Karpas-422 (cell line): ENCODE data around the gene IFIT5. TPM values are rescaled to one million over a fixed set of nuclear protein-coding genes. Genes with fewer than 3 reads are reported as not detected.
"Not testable (repeated sequence)": the region's sequence is repeated elsewhere in the genome, so short reads cannot be mapped to it uniquely, and the experiment has no call there.

Source experiments
- DNase-seq: peaks from one replicate; pipeline ENCODE4 v3.0.0-alpha.2; 2015
- H2AFZ ChIP-seq: fragments of 200-600 bp; sonication (generic); 2 replicates; pipeline ENCODE4 v1.6.1; 2014; ENCODE audit warnings: antibody characterized with exemption, low read length, mixed read lengths
- H3K27ac ChIP-seq: fragments of 200-600 bp; sonication (generic); 2 replicates; pipeline ENCODE4 v1.5.1; 2014; ENCODE audit warnings: mild to moderate bottlenecking, low read length, moderate library complexity
- H3K27me3 ChIP-seq: fragments of 200-600 bp; sonication (generic); 2 replicates; pipeline ENCODE4 v1.6.1; 2014; ENCODE audit warnings: low read length, mixed read lengths
- H3K36me3 ChIP-seq: fragments of 200-600 bp; sonication (generic); 2 replicates; pipeline ENCODE4 v1.6.1; 2014; ENCODE audit warnings: low read length, mixed read lengths; ENCODE audit not compliant: insufficient read depth
- H3K4me1 ChIP-seq: fragments of 200-600 bp; sonication (generic); 2 replicates; pipeline ENCODE4 v1.6.1; 2014; ENCODE audit warnings: mild to moderate bottlenecking, low read length, mixed read lengths
- H3K4me2 ChIP-seq: fragments of 200-600 bp; sonication (generic); 2 replicates; pipeline ENCODE4 v1.6.1; 2014; ENCODE audit warnings: low read length, low read depth, mild to moderate bottlenecking; ENCODE audit not compliant: poor library complexity, severe bottlenecking
- H3K4me3 ChIP-seq: fragments of 200-600 bp; sonication (generic); 2 replicates; pipeline ENCODE4 v1.5.1; 2014; ENCODE audit warnings: mild to moderate bottlenecking, antibody characterized with exemption, low read length, mixed read lengths
- H3K79me2 ChIP-seq: fragments of 200-600 bp; sonication (generic); 2 replicates; pipeline ENCODE4 v1.6.1; 2014; ENCODE audit warnings: mild to moderate bottlenecking, low read length, mixed read lengths
- H3K9ac ChIP-seq: fragments of 200-600 bp; sonication (generic); 2 replicates; pipeline ENCODE4 v1.6.0; 2014; ENCODE audit warnings: low read length
- H3K9me2 ChIP-seq: fragments of 200-600 bp; sonication (generic), shearing (Covaris generic); replicated peaks from 2 replicates; pipeline ENCODE4 v1.6.0; 2014; ENCODE audit warnings: mild to moderate bottlenecking, low read length, moderate library complexity; ENCODE audit not compliant: insufficient read depth
- H3K9me3 ChIP-seq: fragments of 300-700, 200-600 bp; sonication (generic); 2 replicates; pipeline ENCODE4 v1.6.1; 2014; ENCODE audit warnings: low read length, mixed read lengths
- H4K20me1 ChIP-seq: fragments of 200-600 bp; sonication (generic); 2 replicates; pipeline ENCODE4 v1.6.1; 2014; ENCODE audit warnings: mild to moderate bottlenecking, antibody characterized with exemption, low read length, low read depth; ENCODE audit not compliant: insufficient read depth
- total RNA-seq: library from RNA; depleted of rRNA; stranded (reverse); fragments of >200 nt; shearing (Covaris generic); gene quantifications from 2 replicates; pipeline ENCODE4 v1.2.3, GENCODE V29; 2014; ENCODE audit warnings: low replicate concordance

Gene IFIT5
- total RNA-seq, 1 experiment from 2014 or later: 0.30 TPM

DNA sequence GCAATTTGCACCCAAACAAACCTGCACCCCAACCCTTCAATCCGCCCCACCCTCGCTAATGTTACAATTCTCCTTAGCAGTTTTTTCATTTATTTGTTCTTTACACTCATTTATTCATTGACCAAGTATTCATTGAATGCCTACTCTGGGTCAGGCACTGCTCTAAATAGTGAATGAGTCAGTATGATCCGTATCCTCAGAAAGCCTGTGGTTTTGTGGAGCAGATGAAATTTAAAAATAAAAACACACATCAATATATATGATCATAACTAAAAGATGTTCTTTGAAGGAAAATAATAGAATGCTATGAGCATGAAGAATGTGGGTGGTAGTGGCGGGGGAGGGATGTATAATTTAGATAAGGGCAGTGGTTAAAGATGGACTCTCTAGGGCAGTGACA, 13.3 kb downstream of the IFIT5 start:
- H2AFZ ChIP-seq: no peak overlapping the region
- H3K4me2 ChIP-seq: no peak overlapping the region

DNA sequence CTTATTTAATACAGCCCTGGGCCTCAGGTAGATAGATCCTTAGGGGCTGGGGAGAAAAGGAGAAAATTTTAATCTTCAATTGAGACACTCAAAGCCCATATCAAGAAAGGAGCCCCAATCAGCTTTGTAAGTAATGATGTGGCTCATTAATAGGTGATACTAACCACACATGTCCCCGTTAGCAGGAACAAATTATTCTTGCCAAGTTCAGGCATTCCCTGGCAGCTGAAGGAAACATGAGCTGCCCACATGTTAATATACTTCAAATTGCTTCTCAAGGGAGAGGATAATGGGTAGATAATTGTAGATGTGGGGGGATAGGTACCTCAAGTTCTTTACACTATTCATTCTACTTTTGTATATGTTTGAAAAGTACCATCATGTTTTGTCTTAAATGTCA, 14.5 kb downstream of the IFIT5 start:
- DNase-seq: no peak
- H3K9ac ChIP-seq: no peak overlapping the region
- no peak overlapping the region for H2AFZ ChIP-seq
- H4K20me1 ChIP-seq: no peaks in the 10 kb centered on the region
- no peak overlapping the region for H3K27ac ChIP-seq
- no peaks in the 10 kb centered on the region for H3K9me2 ChIP-seq
- H3K27me3 ChIP-seq: no peaks in the 10 kb centered on the region
- H3K9me3 ChIP-seq: no peaks in the 10 kb centered on the region
- H3K4me2 ChIP-seq: no peak overlapping the region
- H3K4me3 ChIP-seq: no peak overlapping the region
- no peaks in the 10 kb centered on the region for H3K36me3 ChIP-seq
- H3K4me1 ChIP-seq: no peaks in the 10 kb centered on the region
- H3K79me2 ChIP-seq: no peaks in the 10 kb centered on the region

More for the DNA sequence above, 13.3 kb downstream of the IFIT5 start:
- no peaks in the 10 kb centered on the region for H3K79me2 ChIP-seq
- no peaks in the 10 kb centered on the region for H3K9me2 ChIP-seq
- H3K27me3 ChIP-seq: no peaks in the 10 kb centered on the region
- no peaks in the 10 kb centered on the region for H3K9me3 ChIP-seq
- no peak overlapping the region for H3K27ac ChIP-seq
- H3K9ac ChIP-seq: no peak overlapping the region
- no peak for DNase-seq
- H4K20me1 ChIP-seq: no peaks in the 10 kb centered on the region
- no peaks in the 10 kb centered on the region for H3K4me1 ChIP-seq
- no peak overlapping the region for H3K4me3 ChIP-seq
- no peaks in the 10 kb centered on the region for H3K36me3 ChIP-seq

DNA sequence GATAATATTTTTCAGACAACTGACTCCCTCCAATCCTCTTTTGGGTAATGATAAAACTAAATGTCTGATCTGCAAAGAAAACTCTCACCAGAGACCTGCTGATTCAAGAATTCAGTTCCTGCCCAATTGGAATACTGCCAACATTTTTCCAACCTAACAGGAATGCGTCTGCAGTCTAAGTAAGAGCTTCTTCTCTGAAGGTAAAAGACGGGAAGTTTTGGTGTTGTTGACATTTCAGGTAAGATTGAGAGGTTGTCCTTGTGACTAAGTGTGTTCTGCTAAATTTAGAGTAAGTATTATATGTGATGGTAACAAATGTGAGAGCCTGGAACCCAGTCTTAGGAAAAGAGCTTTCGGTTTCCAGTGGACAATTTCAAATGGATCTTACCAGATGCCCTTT, 17.6 kb downstream of the IFIT5 start:
- H3K9me3 ChIP-seq: no peaks in the 10 kb centered on the region
- no peak overlapping the region for H2AFZ ChIP-seq
- H4K20me1 ChIP-seq: no peaks in the 10 kb centered on the region
- H3K27me3 ChIP-seq: no peaks in the 10 kb centered on the region
- no peak for DNase-seq
- H3K27ac ChIP-seq: no peak overlapping the region
- no peaks in the 10 kb centered on the region for H3K79me2 ChIP-seq
- H3K4me3 ChIP-seq: no peak overlapping the region
- H3K9ac ChIP-seq: no peak overlapping the region
- no peak overlapping the region for H3K4me2 ChIP-seq
- H3K9me2 ChIP-seq: no peaks in the 10 kb centered on the region
- no peaks in the 10 kb centered on the region for H3K4me1 ChIP-seq
- no peaks in the 10 kb centered on the region for H3K36me3 ChIP-seq

DNA sequence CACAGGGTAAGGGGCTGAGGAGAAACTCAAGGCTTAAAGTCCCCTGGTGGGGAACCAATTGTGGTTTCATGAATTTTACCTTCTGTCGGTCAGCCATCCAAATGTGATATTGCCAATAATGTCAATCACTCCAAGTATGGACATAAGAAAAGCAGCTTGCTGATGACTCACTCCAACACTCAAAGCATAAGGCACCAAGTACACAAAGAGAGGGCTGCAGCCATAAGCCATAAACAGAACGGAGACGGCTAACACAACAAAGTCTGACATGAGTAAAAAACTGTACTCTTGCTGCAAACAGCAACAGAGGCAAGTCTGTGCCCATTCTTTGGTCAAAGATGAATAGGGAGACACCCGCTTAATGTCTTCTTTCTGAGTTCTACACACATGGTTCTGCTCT, 24.2 kb downstream of the IFIT5 start:
- no peak overlapping the region for H3K9ac ChIP-seq
- H3K9me3 ChIP-seq: no peaks in the 10 kb centered on the region
- H3K9me2 ChIP-seq: no peaks in the 10 kb centered on the region
- no peak overlapping the region for H3K4me3 ChIP-seq
- H3K36me3 ChIP-seq: no peaks in the 10 kb centered on the region
- no peaks in the 10 kb centered on the region for H3K4me1 ChIP-seq
- H3K27me3 ChIP-seq: no peaks in the 10 kb centered on the region
- no peak overlapping the region for H2AFZ ChIP-seq
- H3K79me2 ChIP-seq: no peaks in the 10 kb centered on the region
- DNase-seq: no peak
- no peaks in the 10 kb centered on the region for H4K20me1 ChIP-seq
- H3K4me2 ChIP-seq: no peak overlapping the region
- H3K27ac ChIP-seq: no peak overlapping the region

DNA sequence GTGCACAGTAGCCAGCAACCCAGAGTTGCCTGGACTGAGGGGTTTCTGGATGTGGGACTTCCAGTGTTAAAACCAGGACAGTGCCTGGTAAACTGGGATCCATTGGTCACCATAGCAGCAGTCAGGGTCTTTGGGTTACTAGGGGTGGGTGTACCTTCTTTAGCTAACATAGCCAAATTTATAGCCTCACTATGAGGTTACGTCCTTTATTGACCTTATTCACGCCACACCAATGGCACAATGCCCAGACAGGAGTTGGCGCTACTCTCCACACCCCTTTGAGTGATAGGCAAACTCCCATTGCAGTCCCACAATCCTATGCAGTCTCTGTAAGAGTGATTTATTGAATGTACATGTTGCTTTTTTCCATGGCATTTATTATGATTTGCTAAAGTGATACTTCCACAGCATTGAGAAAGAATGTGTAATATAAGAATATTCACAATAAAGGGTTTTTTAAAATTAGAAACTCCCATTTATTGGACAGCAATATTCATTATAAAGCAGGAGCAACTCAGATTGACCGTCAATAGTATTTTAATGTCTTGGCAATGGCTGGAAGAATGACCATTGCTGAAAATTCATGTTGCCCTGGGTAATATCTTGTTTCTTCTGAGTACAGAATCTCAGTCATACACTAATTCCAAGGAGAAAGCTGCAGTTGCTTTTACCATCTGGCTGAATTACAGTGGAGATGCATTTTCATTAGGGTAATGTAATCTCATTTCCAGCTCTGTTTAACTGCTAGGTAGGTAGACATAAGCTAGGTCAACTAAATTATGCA, 26.1 kb downstream of the IFIT5 start:
- DNase-seq: no peak
- Histone ChIP-seq H3K79me2 (no peaks in the 10 kb centered on the region), H3K9ac (no peak overlapping the region), H3K4me2 (no peak overlapping the region), H3K36me3 (no peaks in the 10 kb centered on the region), H3K4me3 (no peak overlapping the region), H3K27ac (no peak overlapping the region), H2AFZ (no peak overlapping the region), H3K27me3 (no peaks in the 10 kb centered on the region), H3K9me2 (no peaks in the 10 kb centered on the region), H3K9me3 (no peaks in the 10 kb centered on the region), H3K4me1 (no peaks in the 10 kb centered on the region), H4K20me1 (no peaks in the 10 kb centered on the region)

DNA sequence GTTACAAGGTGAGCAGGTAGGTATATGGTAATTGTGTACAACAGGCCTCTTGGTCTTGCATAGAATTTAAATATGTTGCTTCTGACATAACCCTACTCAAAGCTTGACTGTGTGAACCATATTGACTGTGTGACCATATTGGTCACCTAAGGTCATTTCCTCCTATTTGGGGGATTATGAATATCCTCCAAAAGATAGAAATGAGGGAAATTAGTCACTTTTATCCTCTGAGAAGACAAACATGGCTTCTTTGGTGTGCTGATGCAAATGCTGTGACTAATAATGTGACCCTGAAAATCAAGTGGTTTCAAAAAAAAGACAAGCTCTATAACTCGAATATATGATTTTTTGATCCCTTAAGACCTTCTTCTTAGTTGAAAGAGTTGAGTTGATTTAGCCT, 27.9 kb downstream of the IFIT5 start:
- no peaks in the 10 kb centered on the region for H3K9me2 ChIP-seq
- no peak overlapping the region for H3K4me3 ChIP-seq
- H2AFZ ChIP-seq: no peak overlapping the region
- no peaks in the 10 kb centered on the region for H3K27me3 ChIP-seq
- no peak overlapping the region for H3K4me2 ChIP-seq
- no peaks in the 10 kb centered on the region for H3K36me3 ChIP-seq
- no peaks in the 10 kb centered on the region for H4K20me1 ChIP-seq
- H3K27ac ChIP-seq: no peak overlapping the region
- H3K79me2 ChIP-seq: no peaks in the 10 kb centered on the region
- H3K9ac ChIP-seq: no peak overlapping the region
- H3K4me1 ChIP-seq: no peaks in the 10 kb centered on the region
- no peaks in the 10 kb centered on the region for H3K9me3 ChIP-seq
- no peak for DNase-seq

DNA sequence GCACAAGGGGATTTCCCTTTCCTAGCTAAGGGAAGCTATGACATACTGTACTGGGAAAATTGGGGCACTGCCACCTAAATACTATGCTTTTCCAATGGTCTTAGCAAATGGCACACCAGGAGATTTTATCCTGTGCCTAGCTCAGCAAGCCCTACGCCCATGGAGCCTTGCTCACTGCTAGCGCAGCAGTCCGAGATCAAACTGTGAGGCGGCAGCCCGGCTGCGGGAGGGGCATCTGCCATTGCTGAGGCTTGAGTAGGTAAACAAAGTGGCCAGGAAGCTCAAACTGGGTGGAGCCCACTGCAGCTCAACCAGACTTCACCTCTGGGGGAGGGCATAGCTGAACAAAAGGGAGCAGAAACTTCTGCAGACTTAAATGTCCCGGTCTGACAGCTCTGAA, 30.5 kb downstream of the IFIT5 start:
- not testable (repeated sequence) for H3K9ac ChIP-seq, H3K4me2 ChIP-seq, H3K79me2 ChIP-seq, H3K27me3 ChIP-seq, H3K36me3 ChIP-seq, H4K20me1 ChIP-seq, H3K4me3 ChIP-seq, H3K27ac ChIP-seq, DNase-seq, H3K4me1 ChIP-seq, H2AFZ ChIP-seq, H3K9me3 ChIP-seq, H3K9me2 ChIP-seq

- Histone ChIP-seq H3K9me3 (no peaks in the 10 kb centered on the region), H3K27ac (no peak overlapping the region), H3K4me2 (no peak overlapping the region), H2AFZ (no peak overlapping the region), H3K27me3 (no peaks in the 10 kb centered on the region), H3K9me2 (no peaks in the 10 kb centered on the region), H3K4me1 (no peaks in the 10 kb centered on the region), H4K20me1 (no peaks in the 10 kb centered on the region), H3K4me3 (no peak overlapping the region), H3K79me2 (no peaks in the 10 kb centered on the region), H3K9ac (no peak overlapping the region), H3K36me3 (no peaks in the 10 kb centered on the region)
- DNase-seq: no peak
Measured at GRCh38 chr10:89450901-89451300, 36.5 kb downstream of the IFIT5 start.
